Progenitor cell of endocrine pancreas (in vitro differentiated cells): ENCODE results near the gene ZNF345. TPM values are rescaled to one million over a fixed set of nuclear protein-coding genes. Genes with fewer than 3 reads are reported as not detected.

Source experiments
- DNase-seq: peaks from one replicate; pipeline ENCODE4 v3.0.0; 2021; ENCODE audit warnings: low spot score; ENCODE audit not compliant: unreplicated experiment
- H3K27ac Mint-ChIP-seq: 2 replicates; pipeline ENCODE4 v1.8.0; 2021; ENCODE audit warnings: mild to moderate bottlenecking, moderate library complexity, mixed read lengths
- H3K27me3 Mint-ChIP-seq: 2 replicates; pipeline ENCODE4 v1.8.0; 2021; ENCODE audit warnings: mixed read lengths
- H3K36me3 Mint-ChIP-seq: 2 replicates; pipeline ENCODE4 v1.8.0; 2022; ENCODE audit warnings: mixed read lengths; ENCODE audit not compliant: insufficient read depth
- H3K4me1 Mint-ChIP-seq: 2 replicates; pipeline ENCODE4 v1.8.0; 2021; ENCODE audit warnings: low read depth, mixed read lengths
- H3K4me3 Mint-ChIP-seq: 2 replicates; pipeline ENCODE4 v1.8.0; 2021; ENCODE audit warnings: low read depth, mild to moderate bottlenecking, moderate library complexity, mixed read lengths
- H3K9me3 Mint-ChIP-seq: 2 replicates; pipeline ENCODE4 v1.8.0; 2021; ENCODE audit warnings: low read depth, mixed read lengths
- CTCF ChIP-seq: fragments of 200-600 bp; sonication (generic); IDR thresholded peaks from one replicate; pipeline ENCODE4 v1.5.0; 2021; ENCODE audit warnings: antibody characterized with exemption, mild to moderate bottlenecking; ENCODE audit not compliant: unreplicated experiment
- total RNA-seq: library from RNA; stranded (reverse); gene quantifications from 2 replicates; pipeline ENCODE4 v1.2.1, GENCODE V29; 2021

Gene ZNF345
- total RNA-seq, 1 donor from 2014 or later, result 14.7 TPM

- H3K9me3 Mint-ChIP-seq, result peaks cover 55% of the 10 kb centered on the region
- no peak for TF ChIP-seq CTCF
- no peak overlapping the region for H3K4me3 Mint-ChIP-seq
- peaks cover 71% of the 10 kb centered on the region for H3K36me3 Mint-ChIP-seq
- no peak for DNase-seq
- H3K27ac Mint-ChIP-seq, result no peak overlapping the region
- H3K27me3 Mint-ChIP-seq, result no peaks in the 10 kb centered on the region
- no peaks in the 10 kb centered on the region for H3K4me1 Mint-ChIP-seq
Observed at GRCh38 chr19:36833430-36833829, 17.2 kb upstream of the ZNF345 start.

- H3K27me3 Mint-ChIP-seq, result no peaks in the 10 kb centered on the region
- H3K4me1 Mint-ChIP-seq, result peaks cover 3% of the 10 kb centered on the region
- peaks cover 43% of the 10 kb centered on the region for H3K36me3 Mint-ChIP-seq
- DNase-seq, result no peak
- no peak overlapping the region for H3K4me3 Mint-ChIP-seq
- no peak overlapping the region for H3K27ac Mint-ChIP-seq
- no peak for TF ChIP-seq CTCF
- H3K9me3 Mint-ChIP-seq, result peaks cover 24% of the 10 kb centered on the region
Observed at GRCh38 chr19:36837176-36837905, 13.3 kb upstream of the ZNF345 start.

- peak; percentile 75 for DNase-seq
- no peak for TF ChIP-seq CTCF
- H3K9me3 Mint-ChIP-seq, result peaks cover 19% of the 10 kb centered on the region
- H3K4me3 Mint-ChIP-seq, result no peak within 1 kb of the TSS
- no peak within 1 kb of the TSS for H3K27ac Mint-ChIP-seq
- peaks cover 39% of the 10 kb centered on the region for H3K36me3 Mint-ChIP-seq
- H3K27me3 Mint-ChIP-seq, result no peaks in the 10 kb centered on the region
- peaks cover 3% of the 10 kb centered on the region for H3K4me1 Mint-ChIP-seq
Observed at GRCh38 chr19:36837906-36838783, 12.5 kb upstream of the ZNF345 start, which contains the start of gene ZNF790. ZNF790 (minus strand) TSS chr19:36838387; CDS start chr19:36825619, 12,768 bp downstream.

GRCh38 chr19:36838784-36839324 lies 11.8 kb upstream of the ZNF345 start:
- peaks cover 14% of the 10 kb centered on the region for H3K9me3 Mint-ChIP-seq
- H3K36me3 Mint-ChIP-seq, result peaks cover 32% of the 10 kb centered on the region
- no peaks in the 10 kb centered on the region for H3K27me3 Mint-ChIP-seq
- no peak for DNase-seq
- no peak overlapping the region for H3K4me3 Mint-ChIP-seq
- peaks cover 3% of the 10 kb centered on the region for H3K4me1 Mint-ChIP-seq
- no peak for TF ChIP-seq CTCF
- no peak overlapping the region for H3K27ac Mint-ChIP-seq

GRCh38 chr19:36847968-36848367 lies 2.7 kb upstream of the ZNF345 start:
- peaks cover 3% of the 10 kb centered on the region for H3K9me3 Mint-ChIP-seq
- peaks cover 23% of the 10 kb centered on the region for H3K36me3 Mint-ChIP-seq
- H3K4me1 Mint-ChIP-seq, result peaks cover 2% of the 10 kb centered on the region
- TF ChIP-seq CTCF, result no peak
- no peak overlapping the region for H3K27ac Mint-ChIP-seq
- peak overlapping the region; percentile 73 for H3K4me3 Mint-ChIP-seq
- DNase-seq, result no peak
- no peaks in the 10 kb centered on the region for H3K27me3 Mint-ChIP-seq
